Epithelial cell of proximal tubule (primary cell): ENCODE results near the gene TANC1. TPM values are rescaled to one million over a fixed set of nuclear protein-coding genes. Genes with fewer than 3 reads are reported as not detected.

Source experiments
- DNase-seq: peaks from one replicate; pipeline ENCODE4 v3.0.0-alpha.2; 2011; ENCODE audit warnings: low read depth
- H3K4me3 ChIP-seq: 2 replicates; pipeline ENCODE4 v1.5.1; 2011; ENCODE audit warnings: low read depth, mild to moderate bottlenecking, low read length
- total RNA-seq: library from RNA; depleted of rRNA; stranded (reverse); fragments of >200 nt; gene quantifications from 2 replicates; pipeline ENCODE4 v1.2.3, GENCODE V29; 2015
- TF ChIP-seq, protein P1 (sequence below): conservative IDR thresholded peaks from 2 replicates; pipeline ENCODE4 v1.5.1; 2012; ENCODE audit warnings: low read depth, mild to moderate bottlenecking, low read length

TANC1 gene
- total RNA-seq, 1 donor from 2014 or later = 14.3 TPM

DNA sequence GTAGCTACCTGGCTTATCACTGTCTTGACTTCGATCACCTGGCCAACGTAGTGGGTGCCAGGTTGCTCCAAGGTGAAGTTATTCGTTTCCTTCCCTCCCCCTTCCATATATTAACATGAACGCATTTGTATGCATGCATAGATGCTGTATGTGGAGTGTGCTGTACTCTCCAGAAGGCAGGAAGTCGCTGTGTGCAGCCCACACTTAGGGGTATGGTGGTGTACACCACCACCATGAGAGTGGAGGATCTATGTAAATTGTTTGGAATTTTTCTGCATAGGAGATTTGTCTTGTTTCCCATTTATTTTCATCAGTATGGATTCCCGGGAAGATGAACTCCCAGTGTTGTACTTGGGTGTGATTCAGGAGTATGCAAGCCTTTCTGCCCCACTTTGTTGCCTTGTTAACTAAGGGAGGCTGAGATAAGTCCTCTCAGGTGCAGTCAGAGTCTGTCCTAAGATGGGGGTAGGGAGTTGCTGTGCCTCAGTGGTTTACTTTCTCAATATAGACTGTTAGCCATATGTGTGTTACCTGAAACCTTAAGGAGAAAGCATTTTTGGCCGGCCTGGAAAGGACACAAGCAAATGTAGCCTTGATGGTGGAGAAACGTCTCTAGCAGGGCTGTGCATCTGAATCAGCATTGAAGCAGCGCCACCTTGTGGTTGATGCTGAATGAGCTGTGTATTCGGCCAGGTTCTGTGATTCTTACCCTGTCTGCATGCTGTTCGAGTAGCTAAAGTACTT, 149.8 kb downstream of the TANC1 start:
- DNase-seq = peak; percentile 45
- H3K4me3 ChIP-seq = no peak overlapping the region
- TF ChIP-seq, protein P1, sequence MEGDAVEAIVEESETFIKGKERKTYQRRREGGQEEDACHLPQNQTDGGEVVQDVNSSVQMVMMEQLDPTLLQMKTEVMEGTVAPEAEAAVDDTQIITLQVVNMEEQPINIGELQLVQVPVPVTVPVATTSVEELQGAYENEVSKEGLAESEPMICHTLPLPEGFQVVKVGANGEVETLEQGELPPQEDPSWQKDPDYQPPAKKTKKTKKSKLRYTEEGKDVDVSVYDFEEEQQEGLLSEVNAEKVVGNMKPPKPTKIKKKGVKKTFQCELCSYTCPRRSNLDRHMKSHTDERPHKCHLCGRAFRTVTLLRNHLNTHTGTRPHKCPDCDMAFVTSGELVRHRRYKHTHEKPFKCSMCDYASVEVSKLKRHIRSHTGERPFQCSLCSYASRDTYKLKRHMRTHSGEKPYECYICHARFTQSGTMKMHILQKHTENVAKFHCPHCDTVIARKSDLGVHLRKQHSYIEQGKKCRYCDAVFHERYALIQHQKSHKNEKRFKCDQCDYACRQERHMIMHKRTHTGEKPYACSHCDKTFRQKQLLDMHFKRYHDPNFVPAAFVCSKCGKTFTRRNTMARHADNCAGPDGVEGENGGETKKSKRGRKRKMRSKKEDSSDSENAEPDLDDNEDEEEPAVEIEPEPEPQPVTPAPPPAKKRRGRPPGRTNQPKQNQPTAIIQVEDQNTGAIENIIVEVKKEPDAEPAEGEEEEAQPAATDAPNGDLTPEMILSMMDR = peak; percentile 99

DNA sequence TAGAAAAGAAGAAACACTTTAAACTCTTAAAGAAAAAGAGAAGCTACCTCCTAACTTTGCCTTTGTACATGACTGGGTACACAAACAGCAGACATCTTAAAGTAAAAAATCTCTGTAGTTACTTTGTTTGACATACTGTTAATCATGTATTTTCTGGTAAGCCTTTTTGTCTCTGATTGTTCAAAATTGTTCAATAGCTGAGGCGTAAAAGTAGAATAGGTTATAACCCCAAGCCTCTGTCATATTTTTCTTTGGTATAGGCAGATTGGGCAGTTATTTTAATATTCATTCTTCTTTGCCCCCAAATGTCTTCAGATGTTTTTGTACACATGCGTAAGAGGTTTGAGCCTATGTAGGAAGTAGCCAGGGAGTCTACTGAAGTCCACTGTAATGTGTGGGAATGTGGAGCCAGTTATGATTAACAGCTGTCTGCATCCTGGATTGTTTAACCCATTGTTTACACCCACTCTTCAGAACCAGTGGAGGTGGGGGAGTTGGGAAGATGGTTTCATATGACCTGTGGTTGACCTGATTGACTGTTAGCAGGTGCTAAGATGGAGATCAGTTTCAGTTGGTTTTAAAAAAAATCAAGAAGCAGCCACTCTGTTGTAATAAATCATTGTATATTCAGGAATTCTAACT, 150.5 kb downstream of the TANC1 start:
- H3K4me3 ChIP-seq = no peak overlapping the region
- no peak for DNase-seq
- TF ChIP-seq, protein P1 = no peak

DNA sequence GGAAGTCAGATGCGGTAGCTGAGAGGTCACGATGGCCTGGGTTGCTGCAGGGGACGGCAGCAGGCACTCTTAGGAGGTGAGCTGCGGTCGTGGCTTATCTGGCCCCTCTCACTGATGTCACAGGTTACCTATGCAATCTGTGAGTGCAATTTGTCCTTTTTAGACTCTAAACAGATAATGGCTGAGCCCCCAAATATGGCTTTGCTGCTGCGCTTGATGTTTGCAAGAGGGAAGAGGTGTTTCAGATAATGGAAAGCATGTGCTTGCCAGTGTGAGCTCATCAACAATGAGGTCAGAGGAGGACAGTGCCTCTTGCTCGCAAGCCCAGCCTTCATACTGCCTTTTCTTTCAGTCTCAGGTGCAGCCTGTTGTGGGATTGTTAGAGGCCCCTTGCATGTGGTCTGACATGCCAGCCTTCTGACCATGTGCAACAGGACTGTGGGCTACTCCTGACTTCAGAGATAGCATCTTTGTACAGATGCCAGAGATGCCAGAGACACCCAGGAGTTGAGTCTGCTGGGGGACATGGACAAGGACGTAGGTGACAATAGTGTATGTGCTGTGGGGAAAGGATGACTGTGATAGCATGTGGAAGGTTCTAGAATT, 151.3 kb downstream of the TANC1 start:
- H3K4me3 ChIP-seq = no peak overlapping the region
- DNase-seq = no peak
- TF ChIP-seq, protein P1 = no peak

DNA sequence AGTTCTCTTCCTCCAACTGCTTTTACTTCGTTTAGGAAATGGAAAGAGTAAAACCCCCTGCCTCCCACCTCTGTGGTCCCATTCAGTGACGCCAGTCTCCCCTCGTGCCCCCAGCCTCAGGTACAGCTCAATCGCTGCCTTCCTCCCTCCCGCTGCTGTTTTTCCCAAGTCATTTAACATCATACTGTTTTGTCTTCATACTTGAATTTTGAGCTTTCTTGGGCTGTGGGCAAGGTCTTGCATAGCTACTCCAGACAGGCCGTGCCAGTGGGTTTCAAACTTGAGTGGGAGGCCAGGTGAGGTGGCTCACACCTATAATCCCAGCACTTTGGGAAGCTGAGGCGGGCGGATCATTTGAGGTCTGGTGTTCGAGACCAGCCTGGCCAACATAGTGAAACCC, 155.3 kb downstream of the TANC1 start:
- TF ChIP-seq, protein P1 = no peak
- no peak overlapping the region for H3K4me3 ChIP-seq
- no peak for DNase-seq

DNA sequence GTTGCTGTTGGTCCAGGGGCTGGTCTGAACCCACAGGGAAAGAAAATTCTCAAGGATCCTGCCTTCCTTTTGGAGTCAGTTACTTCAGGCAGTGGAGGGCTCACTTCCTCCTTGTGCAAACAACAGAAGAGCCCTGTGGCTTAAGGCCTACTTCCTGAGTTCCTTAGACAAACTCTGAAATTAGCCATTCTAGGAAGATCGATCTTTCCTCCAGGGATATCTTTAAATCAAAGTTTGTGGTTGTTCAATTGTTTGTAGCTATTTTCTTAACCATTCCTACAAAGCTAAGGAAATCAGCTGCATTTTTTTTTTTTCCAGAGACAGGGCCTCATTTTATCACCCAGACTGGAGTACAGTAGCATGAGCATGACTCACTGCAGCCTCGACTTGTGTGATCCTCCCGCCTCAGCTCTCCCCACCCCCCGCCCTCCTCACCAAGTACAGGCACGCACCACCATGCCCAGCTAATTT, 156.0 kb downstream of the TANC1 start:
- H3K4me3 ChIP-seq = no peak overlapping the region
- TF ChIP-seq, protein P1 = no peak
- peak; percentile 48 for DNase-seq

DNA sequence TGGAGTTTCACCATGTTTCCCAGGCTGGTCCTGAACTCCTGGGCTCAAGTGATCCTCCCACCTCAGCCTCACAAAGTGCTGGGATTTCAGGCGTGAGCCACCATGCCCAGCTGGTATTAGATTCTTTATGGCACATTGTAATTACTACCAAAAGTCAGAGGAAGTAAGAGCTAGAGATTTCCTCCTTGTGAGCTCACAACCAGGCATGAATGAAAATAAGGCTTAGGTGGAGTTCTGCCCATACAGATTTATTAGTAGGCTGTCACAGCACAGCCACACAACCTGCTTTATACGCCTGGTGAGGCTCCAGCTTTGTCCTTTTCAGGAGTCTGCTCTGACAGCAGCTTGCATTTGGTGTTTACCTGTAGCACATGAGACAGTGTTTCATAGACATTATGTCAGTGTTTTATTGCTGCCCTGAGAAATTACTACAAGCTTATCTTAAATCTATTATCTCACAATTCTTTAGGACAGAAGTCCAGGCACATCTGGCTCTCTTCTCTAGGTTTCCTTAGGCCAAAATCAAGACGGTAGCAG, 156.6 kb downstream of the TANC1 start:
- TF ChIP-seq, protein P1 = no peak
- DNase-seq = no peak
- H3K4me3 ChIP-seq = no peak overlapping the region
